ENCODE results near the gene HYAL1.
A peak's percentile ranks its signal among the peaks of the same experiment; 100 is the strongest.

Gene HYAL1

DNA sequence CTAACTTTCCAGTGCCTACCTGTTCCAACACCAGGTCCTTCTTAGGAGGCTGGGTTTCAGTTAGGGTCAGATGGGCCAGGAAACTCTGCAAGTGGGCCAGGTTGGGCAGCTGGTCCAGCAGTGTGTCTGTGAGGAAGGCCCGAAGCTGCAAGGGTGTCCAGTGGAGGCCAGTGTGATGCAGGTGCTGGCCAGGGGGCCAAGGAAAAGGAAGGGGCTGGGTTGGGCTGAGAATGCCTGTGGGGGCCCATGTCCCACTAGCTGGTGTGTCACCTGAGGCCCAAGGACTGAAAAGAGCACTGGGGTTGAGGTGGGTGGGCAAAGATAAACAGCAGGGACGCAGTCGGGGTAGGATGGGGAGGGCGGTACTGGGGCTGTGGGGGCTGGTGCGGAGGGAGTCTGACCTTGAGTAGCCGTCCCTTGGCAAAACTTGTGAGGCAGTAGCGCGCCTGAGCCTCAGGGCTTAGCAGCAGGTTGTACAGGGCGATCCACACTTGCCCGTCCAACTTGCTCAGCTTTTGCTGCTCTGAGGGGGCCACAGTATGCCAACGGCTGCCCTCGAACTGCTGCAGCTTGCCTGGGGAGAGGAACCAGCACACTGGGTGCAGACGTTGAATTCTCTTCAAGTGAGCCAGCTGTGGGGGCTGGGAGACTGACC, 38.7 kb upstream of the HYAL1 start:
- Histone ChIP-seq H3K27ac (ENCODE audit: low read length) (no peak overlapping the region), H3K27me3 (ENCODE audit: control insufficient read depth in 1 of 2, insufficient read depth in 2 of 2, low read length in 2 of 2) (peaks cover 3 to 4% of the 10 kb centered on the region in 2 donors), H3K4me3 (ENCODE audit: low read length in 2 of 2) (no peak overlapping the region), H3K4me1 (ENCODE audit: control insufficient read depth, insufficient read depth, low read length) (peaks cover 40% of the 10 kb centered on the region), H3K36me3 (ENCODE audit: control insufficient read depth in 2 of 2, insufficient read depth in 2 of 2, low read length in 2 of 2) (no peaks in the 10 kb centered on the region), H3K9ac (ENCODE audit: low read length in 2 of 2) (no peak overlapping the region), H3K9me3 (ENCODE audit: control insufficient read depth in 2 of 2, low read length in 2 of 2) (no peaks in the 10 kb centered on the region)

DNA sequence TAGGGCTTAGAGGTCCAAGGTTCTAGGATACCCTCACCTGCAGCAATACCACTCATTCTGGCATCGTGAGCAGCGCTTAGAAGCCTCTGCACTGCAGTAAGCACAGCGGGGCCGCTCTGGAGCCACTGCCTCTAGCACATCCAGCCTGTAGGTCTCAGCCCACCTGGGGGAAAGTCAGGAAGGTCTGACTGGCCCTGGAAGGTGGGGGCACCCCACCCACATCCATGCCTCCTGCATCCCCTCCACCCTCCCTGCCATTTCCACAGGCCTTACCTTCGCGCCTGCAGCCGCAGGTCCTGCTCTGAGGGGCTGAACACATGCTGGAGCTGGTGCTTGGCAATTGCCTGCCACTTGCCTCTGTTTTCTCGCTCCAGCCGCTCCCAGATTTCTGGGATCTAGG, 38.2 kb upstream of the HYAL1 start:
- Histone ChIP-seq H3K9me3 (ENCODE audit: control insufficient read depth in 2 of 2, low read length in 2 of 2) (no peaks in the 10 kb centered on the region), H3K4me1 (ENCODE audit: control insufficient read depth, insufficient read depth, low read length) (peaks cover 44% of the 10 kb centered on the region), H3K27ac (ENCODE audit: low read length) (no peak overlapping the region), H3K4me3 (ENCODE audit: low read length in 2 of 2) (peak overlapping the region; percentile 67 to 73), H3K9ac (ENCODE audit: low read length in 2 of 2) (peak overlapping the region in 1 of 2 donors; percentile 50), H3K36me3 (ENCODE audit: control insufficient read depth in 2 of 2, insufficient read depth in 2 of 2, low read length in 2 of 2) (no peaks in the 10 kb centered on the region), H3K27me3 (ENCODE audit: control insufficient read depth in 1 of 2, insufficient read depth in 2 of 2, low read length in 2 of 2) (peaks cover 3 to 4% of the 10 kb centered on the region in 2 donors)

DNA sequence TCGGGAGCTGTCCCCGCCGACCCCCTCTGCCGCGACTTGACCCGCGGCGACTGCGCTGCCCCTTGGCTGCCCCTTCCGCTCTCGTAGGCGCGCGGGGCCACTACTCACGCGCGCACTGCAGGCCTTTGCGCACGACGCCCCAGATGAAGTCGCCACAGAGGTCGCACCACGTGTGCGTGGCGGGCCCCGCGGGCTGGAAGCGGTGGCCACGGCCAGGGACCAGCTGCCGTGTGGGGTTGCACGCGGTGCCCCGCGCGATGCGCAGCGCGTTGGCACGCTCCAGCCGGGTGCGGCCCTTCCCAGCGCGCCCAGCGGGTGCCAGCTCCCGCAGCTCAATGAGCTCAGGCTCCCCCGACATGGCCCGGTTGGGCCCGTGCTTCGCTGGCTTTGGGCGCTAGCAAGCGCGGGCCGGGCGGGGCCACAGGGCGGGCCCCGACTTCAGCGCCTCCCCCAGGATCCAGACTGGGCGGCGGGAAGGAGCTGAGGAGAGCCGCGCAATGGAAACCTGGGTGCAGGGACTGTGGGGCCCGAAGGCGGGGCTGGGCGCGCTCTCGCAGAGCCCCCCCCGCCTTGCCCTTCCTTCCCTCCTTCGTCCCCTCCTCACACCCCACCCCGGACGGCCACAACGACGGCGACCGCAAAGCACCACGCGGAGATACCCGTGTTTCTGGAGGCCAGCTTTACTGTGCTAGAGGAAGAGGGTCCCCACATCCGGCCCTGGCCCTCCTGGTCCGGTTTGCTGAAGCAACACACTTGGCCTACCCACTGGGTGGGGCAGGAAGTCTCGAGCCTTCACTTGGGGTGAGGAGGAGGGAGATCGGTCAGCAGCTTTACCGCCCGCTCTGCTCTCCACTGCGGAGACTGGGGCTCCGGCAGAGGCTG, 37.3 kb upstream of the HYAL1 start, which contains the start of gene RASSF1:
Gene RASSF1, minus strand, starts transcription at position 389 of the 882 bp plus-strand sequence. Its CDS starts 31 bp downstream, at position 358.
- Histone ChIP-seq H3K4me3 (ENCODE audit: low read length in 2 of 2) (peak within 1 kb of the TSS; percentile 67 to 73), H3K9me3 (ENCODE audit: control insufficient read depth in 2 of 2, low read length in 2 of 2) (no peaks in the 10 kb centered on the region), H3K27ac (ENCODE audit: low read length) (peak within 1 kb of the TSS; percentile 31), H3K9ac (ENCODE audit: low read length in 2 of 2) (peak within 1 kb of the TSS; percentile 50 to 55), H3K36me3 (ENCODE audit: control insufficient read depth in 2 of 2, insufficient read depth in 2 of 2, low read length in 2 of 2) (no peaks in the 10 kb centered on the region), H3K27me3 (ENCODE audit: control insufficient read depth in 1 of 2, insufficient read depth in 2 of 2, low read length in 2 of 2) (peaks cover 3 to 4% of the 10 kb centered on the region in 2 donors), H3K4me1 (ENCODE audit: control insufficient read depth, insufficient read depth, low read length) (peaks cover 51% of the 10 kb centered on the region)

DNA sequence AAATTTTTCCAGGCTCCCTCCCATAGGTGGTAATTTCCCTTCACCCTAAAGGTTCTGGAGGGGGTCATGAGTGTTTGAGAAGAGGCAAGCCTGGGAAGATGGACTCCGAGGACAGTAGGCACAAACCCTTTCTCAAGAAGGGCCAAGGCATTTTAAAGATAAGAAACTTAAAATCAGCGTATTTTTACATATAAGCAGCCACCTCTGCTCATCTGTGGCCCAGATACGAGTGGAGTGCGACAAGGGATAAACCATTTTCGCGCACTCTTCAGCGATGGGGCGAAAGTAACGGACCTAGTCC, 36.7 kb upstream of the HYAL1 start:
- Histone ChIP-seq H3K36me3 (ENCODE audit: control insufficient read depth in 2 of 2, insufficient read depth in 2 of 2, low read length in 2 of 2) (no peaks in the 10 kb centered on the region), H3K27me3 (ENCODE audit: control insufficient read depth in 1 of 2, insufficient read depth in 2 of 2, low read length in 2 of 2) (peaks cover 0 to 3% of the 10 kb centered on the region in 2 donors), H3K9me3 (ENCODE audit: control insufficient read depth in 2 of 2, low read length in 2 of 2) (no peaks in the 10 kb centered on the region), H3K27ac (ENCODE audit: low read length) (peak overlapping the region; percentile 31), H3K4me3 (ENCODE audit: low read length in 2 of 2) (peak overlapping the region; percentile 67 to 73), H3K4me1 (ENCODE audit: control insufficient read depth, insufficient read depth, low read length) (peaks cover 50% of the 10 kb centered on the region), H3K9ac (ENCODE audit: low read length in 2 of 2) (peak overlapping the region; percentile 50 to 55)

DNA sequence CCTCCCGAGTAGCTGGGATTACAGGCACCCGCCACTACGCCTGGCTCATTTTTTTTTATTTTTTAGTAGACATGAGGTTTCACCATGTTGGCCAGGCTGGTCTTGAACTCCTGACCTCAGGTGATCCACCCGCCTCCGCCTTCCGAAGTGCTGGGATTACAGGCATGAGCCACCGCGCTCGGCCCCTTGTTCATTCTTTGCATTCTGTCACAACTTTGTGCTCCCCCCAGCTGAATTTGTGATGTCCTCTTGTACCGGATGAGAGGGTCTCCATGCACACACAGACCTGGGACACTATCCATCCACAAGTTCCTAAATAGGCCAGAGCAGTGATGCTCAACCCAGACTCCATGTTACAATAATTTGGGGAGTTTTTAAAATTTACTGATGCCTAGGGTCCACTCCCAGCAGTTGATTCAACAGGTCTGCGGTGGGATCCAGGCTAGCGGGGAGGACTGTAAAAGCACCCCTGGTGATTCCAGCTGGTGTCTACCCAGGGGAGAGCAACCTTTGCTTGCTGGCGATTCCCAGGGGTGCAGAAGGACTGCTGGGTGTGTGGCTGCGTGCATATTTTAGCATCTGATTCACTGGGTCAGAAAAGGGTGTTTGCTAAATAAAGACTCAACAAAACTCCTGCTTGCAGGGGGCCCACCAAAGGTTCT, 36.2 kb upstream of the HYAL1 start:
- Histone ChIP-seq H3K9ac (ENCODE audit: low read length in 2 of 2) (peak overlapping the region; percentile 50 to 55), H3K36me3 (ENCODE audit: control insufficient read depth in 2 of 2, insufficient read depth in 2 of 2, low read length in 2 of 2) (no peaks in the 10 kb centered on the region), H3K4me3 (ENCODE audit: low read length in 2 of 2) (peak overlapping the region; percentile 67 to 73), H3K27me3 (ENCODE audit: control insufficient read depth in 1 of 2, insufficient read depth in 2 of 2, low read length in 2 of 2) (no peaks in the 10 kb centered on the region), H3K27ac (ENCODE audit: low read length) (peak overlapping the region; percentile 31), H3K4me1 (ENCODE audit: control insufficient read depth, insufficient read depth, low read length) (peaks cover 49% of the 10 kb centered on the region), H3K9me3 (ENCODE audit: control insufficient read depth in 2 of 2, low read length in 2 of 2) (no peaks in the 10 kb centered on the region)

DNA sequence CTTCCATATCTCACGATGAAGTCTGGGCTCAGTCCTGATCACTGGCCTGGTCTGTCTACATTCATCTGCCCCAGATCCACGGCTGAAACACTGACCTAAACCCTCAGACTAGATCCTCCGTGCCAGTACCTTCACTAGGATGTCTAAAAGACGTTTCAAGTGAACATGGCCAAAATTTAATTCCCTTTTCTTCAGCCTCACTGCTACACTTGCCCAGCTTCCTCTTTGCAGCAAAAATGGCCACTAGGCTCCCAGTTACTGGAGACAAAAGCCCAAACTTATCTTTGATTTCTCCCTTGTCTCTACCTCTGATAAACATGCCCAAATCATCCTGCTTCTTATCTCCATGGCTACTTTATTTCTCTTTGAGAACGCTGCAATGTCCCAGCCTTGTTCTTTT, 35.6 kb upstream of the HYAL1 start:
- Histone ChIP-seq H3K36me3 (ENCODE audit: control insufficient read depth in 2 of 2, insufficient read depth in 2 of 2, low read length in 2 of 2) (peaks cover 0 to 5% of the 10 kb centered on the region in 2 donors), H3K4me3 (ENCODE audit: low read length in 2 of 2) (peak overlapping the region in 1 of 2 donors; percentile 44), H3K9me3 (ENCODE audit: control insufficient read depth in 2 of 2, low read length in 2 of 2) (no peaks in the 10 kb centered on the region), H3K27ac (ENCODE audit: low read length) (peak overlapping the region; percentile 89), H3K4me1 (ENCODE audit: control insufficient read depth, insufficient read depth, low read length) (peaks cover 56% of the 10 kb centered on the region), H3K27me3 (ENCODE audit: control insufficient read depth in 1 of 2, insufficient read depth in 2 of 2, low read length in 2 of 2) (no peaks in the 10 kb centered on the region), H3K9ac (ENCODE audit: low read length in 2 of 2) (peak overlapping the region in 1 of 2 donors; percentile 21)

DNA sequence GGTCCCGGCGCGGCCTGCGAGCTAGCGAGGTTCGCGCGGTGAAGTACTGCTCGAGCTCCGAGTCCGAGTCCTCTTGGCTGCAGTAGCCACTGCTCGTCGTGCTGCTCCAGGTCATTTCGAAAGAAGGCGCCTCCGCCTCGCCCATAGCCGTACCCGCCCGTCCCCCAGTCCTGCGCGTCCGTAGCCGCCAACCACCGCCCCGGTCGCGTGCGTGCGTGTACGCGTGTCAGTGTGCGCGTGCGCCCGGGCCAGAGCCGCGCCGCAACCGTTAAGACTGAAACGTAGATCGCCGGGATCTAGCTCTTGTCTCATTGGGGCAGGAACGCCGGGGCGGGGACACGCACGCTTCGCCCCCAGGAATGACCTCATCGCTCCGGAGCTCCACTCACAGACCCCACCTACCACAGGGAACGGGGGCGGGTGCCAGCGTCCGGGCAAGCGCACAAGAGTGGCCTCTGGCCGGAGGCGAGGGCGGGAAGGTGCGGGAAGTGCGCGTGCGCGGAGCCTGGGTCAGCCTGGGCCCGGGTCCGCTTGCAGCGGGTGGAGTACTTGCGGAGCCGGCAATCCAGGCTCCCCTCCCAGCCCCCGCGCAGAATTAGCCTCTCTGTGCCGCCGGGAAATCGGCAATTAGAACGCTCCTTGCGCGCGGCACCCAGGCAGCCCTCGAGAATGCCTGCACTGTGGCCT, 33.9 kb upstream of the HYAL1 start:
- Histone ChIP-seq H3K27ac (ENCODE audit: low read length) (peak overlapping the region; percentile 89), H3K9ac (ENCODE audit: low read length in 2 of 2) (peak overlapping the region; percentile 87 to 90), H3K4me3 (ENCODE audit: low read length in 2 of 2) (peak overlapping the region; percentile 89), H3K9me3 (ENCODE audit: control insufficient read depth in 2 of 2, low read length in 2 of 2) (no peaks in the 10 kb centered on the region), H3K4me1 (ENCODE audit: control insufficient read depth, insufficient read depth, low read length) (peaks cover 59% of the 10 kb centered on the region), H3K36me3 (ENCODE audit: control insufficient read depth in 2 of 2, insufficient read depth in 2 of 2, low read length in 2 of 2) (peaks cover 3 to 6% of the 10 kb centered on the region in 2 donors), H3K27me3 (ENCODE audit: control insufficient read depth in 1 of 2, insufficient read depth in 2 of 2, low read length in 2 of 2) (no peaks in the 10 kb centered on the region)

DNA sequence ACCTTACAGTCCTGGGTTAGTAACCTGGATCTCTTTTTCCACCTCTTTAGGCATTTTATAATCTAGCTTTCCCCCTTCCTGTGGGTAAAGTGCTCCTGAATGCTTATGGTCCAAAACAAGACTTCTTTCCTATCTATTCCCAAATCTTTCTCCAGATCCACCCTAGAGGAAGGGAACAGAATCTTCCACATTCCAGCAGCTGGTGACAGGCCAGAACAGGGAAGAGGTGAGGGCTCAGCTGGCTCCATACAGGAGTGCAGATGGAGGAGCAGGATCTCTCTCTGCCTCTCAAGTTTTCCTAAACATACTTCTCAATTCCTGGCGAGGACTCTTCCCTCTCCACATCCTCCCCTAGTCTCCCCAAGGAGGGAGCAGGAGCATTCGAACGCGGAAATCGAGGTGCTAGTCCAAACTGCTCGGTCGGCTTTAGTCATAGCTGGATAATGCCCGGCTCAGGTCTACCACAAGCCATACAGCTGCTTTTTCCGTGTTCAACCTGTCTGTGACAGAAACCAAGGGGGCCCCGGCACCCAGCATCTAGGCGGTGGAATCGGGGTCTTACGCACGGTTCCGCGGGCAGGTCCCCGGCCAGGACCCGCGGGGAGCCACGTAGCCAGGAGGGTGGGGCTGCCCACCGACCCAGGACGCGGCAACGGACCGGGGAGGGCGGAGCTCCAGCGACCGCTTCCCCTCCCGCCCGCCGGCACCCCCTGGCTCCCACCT, 33.2 kb upstream of the HYAL1 start:
- H3K9me3 ChIP-seq (ENCODE audit: control insufficient read depth in 2 of 2, low read length in 2 of 2), result no peaks in the 10 kb centered on the region
- H3K36me3 ChIP-seq (ENCODE audit: control insufficient read depth in 2 of 2, insufficient read depth in 2 of 2, low read length in 2 of 2), result peaks cover 9 to 10% of the 10 kb centered on the region in 2 donors
- H3K4me1 ChIP-seq (ENCODE audit: control insufficient read depth, insufficient read depth, low read length), result peaks cover 58% of the 10 kb centered on the region
- peak overlapping the region; percentile 89 for H3K4me3 ChIP-seq (ENCODE audit: low read length in 2 of 2)
- peak overlapping the region; percentile 89 for H3K27ac ChIP-seq (ENCODE audit: low read length)
- peak overlapping the region; percentile 87 to 90 for H3K9ac ChIP-seq (ENCODE audit: low read length in 2 of 2)
- no peaks in the 10 kb centered on the region for H3K27me3 ChIP-seq (ENCODE audit: control insufficient read depth in 1 of 2, insufficient read depth in 2 of 2, low read length in 2 of 2)

DNA sequence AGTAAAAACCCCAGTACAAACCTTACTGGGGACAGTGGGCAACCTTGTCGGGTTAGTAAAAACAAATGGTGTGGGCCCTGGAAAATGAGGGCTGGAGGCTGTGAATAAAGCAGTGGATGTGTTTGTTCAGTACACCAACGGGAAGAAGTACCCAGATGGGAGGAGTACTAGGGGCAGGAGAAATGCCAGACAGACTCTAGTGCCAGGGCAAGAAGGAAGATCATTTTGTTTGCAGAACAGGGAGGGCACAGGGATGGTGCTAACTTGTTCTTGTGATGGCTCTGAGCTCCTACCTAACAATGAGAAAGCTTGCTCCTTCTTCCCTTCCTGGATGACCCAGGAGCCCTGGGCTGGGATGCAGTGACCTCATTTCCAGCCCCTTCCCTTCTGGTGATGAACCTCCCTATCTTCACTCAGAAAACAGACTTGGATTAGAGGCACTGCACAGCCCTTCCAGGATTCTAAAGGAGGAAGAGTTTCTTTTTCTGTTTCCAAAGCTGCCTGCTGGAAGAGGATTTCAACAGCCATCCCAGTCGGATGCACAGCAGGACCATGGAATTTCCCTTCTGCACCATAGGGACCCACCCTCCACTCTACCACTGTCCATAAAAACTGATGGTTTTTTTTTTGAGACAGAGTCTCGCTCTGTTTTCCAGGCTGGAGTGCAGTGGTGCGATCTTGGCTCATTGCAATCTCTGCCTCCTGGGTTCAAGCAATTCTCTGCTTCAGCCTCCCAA, 31.1 kb upstream of the HYAL1 start:
- Histone ChIP-seq H3K9me3 (ENCODE audit: control insufficient read depth in 2 of 2, low read length in 2 of 2) (no peaks in the 10 kb centered on the region), H3K36me3 (ENCODE audit: control insufficient read depth in 2 of 2, insufficient read depth in 2 of 2, low read length in 2 of 2) (peaks cover 29% of the 10 kb centered on the region in 2 donors), H3K4me1 (ENCODE audit: control insufficient read depth, insufficient read depth, low read length) (peaks cover 46% of the 10 kb centered on the region), H3K27ac (ENCODE audit: low read length) (peak overlapping the region; percentile 64), H3K27me3 (ENCODE audit: control insufficient read depth in 1 of 2, insufficient read depth in 2 of 2, low read length in 2 of 2) (no peaks in the 10 kb centered on the region), H3K4me3 (ENCODE audit: low read length in 2 of 2) (no peak overlapping the region), H3K9ac (ENCODE audit: low read length in 2 of 2) (peak overlapping the region; percentile 36 to 42)

Measured in stomach smooth muscle (tissue), 2 donors.